ENCODE results near the gene RAB3GAP1.

RAB3GAP1 gene

GRCh38 chr2:135142323-135142722 lies 90.2 kb downstream of the RAB3GAP1 start:
- in situ Hi-C loops (cut with MboI; ENCODE audit: low sequenced_read_pairs, unreplicated experiment) = no loop called here
- TF ChIP-seq, protein P1, sequence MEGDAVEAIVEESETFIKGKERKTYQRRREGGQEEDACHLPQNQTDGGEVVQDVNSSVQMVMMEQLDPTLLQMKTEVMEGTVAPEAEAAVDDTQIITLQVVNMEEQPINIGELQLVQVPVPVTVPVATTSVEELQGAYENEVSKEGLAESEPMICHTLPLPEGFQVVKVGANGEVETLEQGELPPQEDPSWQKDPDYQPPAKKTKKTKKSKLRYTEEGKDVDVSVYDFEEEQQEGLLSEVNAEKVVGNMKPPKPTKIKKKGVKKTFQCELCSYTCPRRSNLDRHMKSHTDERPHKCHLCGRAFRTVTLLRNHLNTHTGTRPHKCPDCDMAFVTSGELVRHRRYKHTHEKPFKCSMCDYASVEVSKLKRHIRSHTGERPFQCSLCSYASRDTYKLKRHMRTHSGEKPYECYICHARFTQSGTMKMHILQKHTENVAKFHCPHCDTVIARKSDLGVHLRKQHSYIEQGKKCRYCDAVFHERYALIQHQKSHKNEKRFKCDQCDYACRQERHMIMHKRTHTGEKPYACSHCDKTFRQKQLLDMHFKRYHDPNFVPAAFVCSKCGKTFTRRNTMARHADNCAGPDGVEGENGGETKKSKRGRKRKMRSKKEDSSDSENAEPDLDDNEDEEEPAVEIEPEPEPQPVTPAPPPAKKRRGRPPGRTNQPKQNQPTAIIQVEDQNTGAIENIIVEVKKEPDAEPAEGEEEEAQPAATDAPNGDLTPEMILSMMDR (IDR thresholded peaks at IDR 0.05; ENCODE audit: borderline replicate concordance, control extremely low read depth, extremely low read depth, insufficient read depth, missing control alignments) = no peak
- DNase-seq (ENCODE audit: low spot score) = no peak

GRCh38 chr2:135144343-135144742 lies 92.3 kb downstream of the RAB3GAP1 start:
- in situ Hi-C loops (cut with MboI; ENCODE audit: low sequenced_read_pairs, unreplicated experiment) = no loop called here
- TF ChIP-seq, protein P1 (IDR thresholded peaks at IDR 0.05; ENCODE audit: borderline replicate concordance, control extremely low read depth, extremely low read depth, insufficient read depth, missing control alignments) = no peak
- no peak for DNase-seq (ENCODE audit: low spot score)

DNA sequence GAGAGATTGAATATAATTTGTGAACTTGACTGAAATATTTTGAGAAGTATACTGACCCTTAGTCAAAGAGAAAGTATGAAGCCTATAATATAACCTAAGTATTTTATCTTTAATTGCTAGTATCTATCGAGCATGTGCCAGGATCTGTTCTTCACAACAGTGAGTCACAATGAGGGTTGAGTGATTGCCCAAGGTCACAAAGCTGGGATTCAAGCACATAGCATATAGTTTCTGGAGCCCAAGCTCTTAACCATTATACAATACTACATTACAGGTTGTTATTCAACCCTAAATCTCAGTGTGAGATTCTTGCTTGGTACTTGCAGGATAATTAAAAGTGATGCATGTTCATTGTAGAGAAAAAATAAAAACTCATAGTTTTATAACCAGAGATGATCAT lies 97.2 kb downstream of the RAB3GAP1 start:
- TF ChIP-seq, protein P1 (IDR thresholded peaks at IDR 0.05; ENCODE audit: borderline replicate concordance, control extremely low read depth, extremely low read depth, insufficient read depth, missing control alignments) = no peak
- no peak for DNase-seq (ENCODE audit: low spot score)
- in situ Hi-C loops (cut with MboI; ENCODE audit: low sequenced_read_pairs, unreplicated experiment) = no loop called here

DNA sequence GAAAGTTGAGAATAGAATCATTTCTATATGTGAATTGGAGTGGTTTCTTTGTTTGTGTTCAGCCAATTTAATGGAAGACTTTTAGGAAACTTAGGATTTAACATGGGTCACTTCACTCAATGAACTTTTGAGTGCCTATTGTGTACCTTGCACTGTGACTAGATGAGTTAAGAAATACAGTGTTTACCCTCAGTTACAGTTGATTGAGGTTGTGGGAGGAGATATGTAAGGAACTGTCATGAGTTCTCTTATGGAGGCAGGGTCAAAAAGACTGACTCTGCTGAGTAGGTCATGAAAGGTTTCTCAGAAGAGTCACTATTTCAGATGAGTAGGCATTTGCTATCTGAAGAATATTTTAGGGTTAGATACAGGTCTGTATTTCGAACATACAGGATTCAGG lies 98.6 kb downstream of the RAB3GAP1 start:
- in situ Hi-C loops (cut with MboI; ENCODE audit: low sequenced_read_pairs, unreplicated experiment) = no loop called here
- TF ChIP-seq, protein P1 (IDR thresholded peaks at IDR 0.05; ENCODE audit: borderline replicate concordance, control extremely low read depth, extremely low read depth, insufficient read depth, missing control alignments) = no peak
- no peak for DNase-seq (ENCODE audit: low spot score)

GRCh38 chr2:135151615-135152014 lies 99.5 kb downstream of the RAB3GAP1 start:
- TF ChIP-seq, protein P1 (IDR thresholded peaks at IDR 0.05; ENCODE audit: borderline replicate concordance, control extremely low read depth, extremely low read depth, insufficient read depth, missing control alignments) = no peak
- in situ Hi-C loops (cut with MboI; ENCODE audit: low sequenced_read_pairs, unreplicated experiment) = no loop called here
- DNase-seq (ENCODE audit: low spot score) = no peak

- in situ Hi-C loops (cut with MboI; ENCODE audit: low sequenced_read_pairs, unreplicated experiment) = no loop called here
- DNase-seq (ENCODE audit: low spot score) = no peak
- TF ChIP-seq, protein P1 (IDR thresholded peaks at IDR 0.05; ENCODE audit: borderline replicate concordance, control extremely low read depth, extremely low read depth, insufficient read depth, missing control alignments) = no peak
Observed at GRCh38 chr2:135152361-135152760, 100.3 kb downstream of the RAB3GAP1 start.

DNA sequence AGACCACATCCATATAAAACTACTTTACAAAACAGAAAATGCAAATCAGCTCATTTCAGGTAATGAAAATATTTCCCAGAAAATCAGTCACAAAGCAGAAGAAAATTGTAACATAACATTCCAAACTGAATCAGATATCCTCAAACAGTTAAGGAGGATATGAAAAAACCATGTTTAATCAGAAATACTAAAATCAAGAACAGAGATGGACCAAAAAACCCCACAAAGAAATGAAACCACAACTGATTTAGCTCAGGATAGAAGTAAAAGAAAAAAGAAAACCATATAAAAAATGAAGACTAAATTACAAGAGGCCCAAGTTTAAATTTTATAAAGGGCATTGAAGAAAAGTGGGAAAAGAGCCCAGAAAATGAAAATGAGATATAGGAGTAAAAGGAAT lies 102.9 kb downstream of the RAB3GAP1 start:
- in situ Hi-C loops (cut with MboI; ENCODE audit: low sequenced_read_pairs, unreplicated experiment) = no loop called here
- TF ChIP-seq, protein P1 (IDR thresholded peaks at IDR 0.05; ENCODE audit: borderline replicate concordance, control extremely low read depth, extremely low read depth, insufficient read depth, missing control alignments) = no peak
- no peak for DNase-seq (ENCODE audit: low spot score)
